H1 (cell line): Measurements from ENCODE around the gene NCF2. TPM values are rescaled to one million over a fixed set of nuclear protein-coding genes. Genes with fewer than 3 reads are reported as not detected.

Source experiments
- ASH2L ChIP-seq: fragments of 200-600, 300-600 bp; sonication (generic); IDR thresholded peaks from one replicate; pipeline ENCODE4 v1.7.1; 2017; ENCODE audit warnings: low read length
- BACH1 ChIP-seq: IDR thresholded peaks from 2 replicates; pipeline ENCODE4 v1.6.1; 2012; ENCODE audit warnings: low read length, improper control_type of control experiment
- CHD1 ChIP-seq: IDR thresholded peaks from 2 replicates; pipeline ENCODE4 v1.6.1; 2012; ENCODE audit warnings: low read depth, low read length, improper control_type of control experiment
- HDAC6 ChIP-seq: IDR thresholded peaks from one replicate; pipeline ENCODE4 v1.7.1; 2012; ENCODE audit warnings: low read depth, mild to moderate bottlenecking, inconsistent platforms, low read length, moderate library complexity
- TAF1 ChIP-seq: IDR thresholded peaks from 2 replicates; pipeline ENCODE4 v1.6.1; 2011; ENCODE audit warnings: mild to moderate bottlenecking, low read depth, low read length
- polyA plus RNA-seq, 7 experiments: library from polyadenylated mRNA; depleted of rRNA in 3 of 7; stranded (reverse) in 5 of 7; unstranded in 2 of 7; fragments of >200 nt in 5 of 7; fragments of 200-250 nt in 2 of 7; gene quantifications; 1 replicate in 5 of 7; 2 replicates in 1 of 7; 4 replicates in 1 of 7; pipeline versions ENCODE4 v1.2.1 to v1.2.3, GENCODE V29; 2011 to 2013; ENCODE audit warnings: missing spikeins in 2 of 7, mixed read lengths in 2 of 7
- total RNA-seq: library from RNA; stranded (reverse); fragmentation: NEBNext Ultra II Directional; extraction: Animal tissue kit (Norgen Biotek cat#: 25700); gene quantifications from 2 replicates; pipeline ENCODE4 v1.2.1, GENCODE V29; 2021

NCF2 gene
- total and polyA plus RNA-seq, 2 of the 8 experiments (the other 6 are each of a cell fraction or from before 2014, with no cell fraction given): not detected

DNA sequence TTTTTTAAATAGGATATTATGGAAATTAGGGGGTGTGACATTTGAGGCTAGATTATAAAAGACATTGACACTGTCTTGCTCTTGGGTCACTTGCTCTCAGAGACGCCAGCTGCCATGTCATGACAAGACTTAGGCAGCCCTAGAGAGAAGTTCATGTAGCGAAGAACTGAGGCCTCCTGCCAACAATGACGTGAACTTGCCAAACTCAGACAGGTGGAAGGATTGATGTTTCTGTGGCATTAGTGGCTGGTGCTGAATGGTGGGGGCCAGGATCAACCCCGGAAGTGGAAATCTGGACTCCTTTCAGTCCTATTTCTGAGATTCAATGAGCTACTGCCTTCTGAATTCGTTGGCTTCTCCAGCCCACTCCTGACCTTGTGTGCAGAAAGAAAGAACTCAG, 14.7 kb downstream of the NCF2 start (continued):
- TF ChIP-seq TAF1: no peak
- TF ChIP-seq ASH2L: no peak
- TF ChIP-seq BACH1: no peak
- no peak for TF ChIP-seq CHD1
- no peak for TF ChIP-seq HDAC6
